HL-60 (cell line): ENCODE data around the gene CHID1.

Experiments used
- DNase-seq, 2 experiments: peaks; one replicate each; pipeline ENCODE4 v3.0.0-alpha.2; 2010 to 2020; ENCODE audit warnings: low read depth in 1 of 2, low spot score in 1 of 2
- H3K27ac ChIP-seq: fragments of 250-450 bp; sonication (Bioruptor Pico); replicated peaks from 2 replicates; pipeline ENCODE4 v1.5.1; 2020; ENCODE audit warnings: mild to moderate bottlenecking, moderate library complexity
- H3K27me3 ChIP-seq: fragments of 250-450 bp; sonication (Bioruptor Pico); 2 replicates; pipeline ENCODE4 v1.5.1; 2021; ENCODE audit warnings: mild to moderate bottlenecking, moderate library complexity; ENCODE audit not compliant: insufficient read depth, poor library complexity, severe bottlenecking
- H3K4me3 ChIP-seq: replicated peaks from 2 replicates; pipeline ENCODE4 v1.5.1; 2011; ENCODE audit warnings: mild to moderate bottlenecking, control low read depth, low read length; ENCODE audit not compliant: insufficient read depth
- GABPA ChIP-seq: IDR thresholded peaks from 2 replicates; pipeline ENCODE4 v1.6.1; 2012; ENCODE audit warnings: low read depth
- POLR2AphosphoS5 ChIP-seq: IDR thresholded peaks from 2 replicates; pipeline ENCODE4 v1.6.1; 2012; ENCODE audit warnings: low read depth
- SPI1 ChIP-seq: IDR thresholded peaks from 2 replicates; pipeline ENCODE4 v1.6.1; 2012; ENCODE audit warnings: low read depth, mild to moderate bottlenecking, borderline replicate concordance
- TF ChIP-seq, protein P1 (sequence below): IDR thresholded peaks from 2 replicates; pipeline ENCODE4 v1.6.1; 2012; ENCODE audit warnings: low read depth; ENCODE audit not compliant: insufficient replicate concordance
- TF ChIP-seq, protein P2 (sequence below): IDR thresholded peaks from one replicate; pipeline ENCODE4 v1.5.1; 2011; ENCODE audit warnings: low read length, control low read depth, inconsistent platforms; ENCODE audit not compliant: insufficient read depth

CHID1 gene

DNA sequence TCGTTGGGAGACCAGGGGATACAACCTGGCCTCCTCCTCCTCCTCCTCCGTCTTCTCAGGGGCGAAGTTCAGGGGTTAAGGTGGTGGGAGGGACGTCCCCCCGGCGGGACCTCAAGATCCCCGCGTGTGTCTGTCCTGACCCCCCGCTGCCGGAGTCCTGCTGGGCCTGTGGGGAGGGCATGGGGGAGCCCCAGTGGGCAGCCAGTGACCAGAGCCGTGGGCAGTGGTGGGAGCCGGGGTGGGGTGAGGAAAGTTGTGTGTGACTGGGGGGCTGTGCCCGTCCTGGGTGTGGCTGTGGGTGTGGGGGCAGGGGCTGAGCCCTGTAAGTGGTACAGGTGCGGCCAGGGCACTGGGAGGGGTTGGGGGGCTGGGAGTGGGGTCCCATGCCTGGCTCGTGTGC is 57.8 kb downstream of the CHID1 start:
- H3K27me3 ChIP-seq = peaks cover 11% of the 10 kb centered on the region
- DNase-seq = no peak
- TF ChIP-seq, protein P1, sequence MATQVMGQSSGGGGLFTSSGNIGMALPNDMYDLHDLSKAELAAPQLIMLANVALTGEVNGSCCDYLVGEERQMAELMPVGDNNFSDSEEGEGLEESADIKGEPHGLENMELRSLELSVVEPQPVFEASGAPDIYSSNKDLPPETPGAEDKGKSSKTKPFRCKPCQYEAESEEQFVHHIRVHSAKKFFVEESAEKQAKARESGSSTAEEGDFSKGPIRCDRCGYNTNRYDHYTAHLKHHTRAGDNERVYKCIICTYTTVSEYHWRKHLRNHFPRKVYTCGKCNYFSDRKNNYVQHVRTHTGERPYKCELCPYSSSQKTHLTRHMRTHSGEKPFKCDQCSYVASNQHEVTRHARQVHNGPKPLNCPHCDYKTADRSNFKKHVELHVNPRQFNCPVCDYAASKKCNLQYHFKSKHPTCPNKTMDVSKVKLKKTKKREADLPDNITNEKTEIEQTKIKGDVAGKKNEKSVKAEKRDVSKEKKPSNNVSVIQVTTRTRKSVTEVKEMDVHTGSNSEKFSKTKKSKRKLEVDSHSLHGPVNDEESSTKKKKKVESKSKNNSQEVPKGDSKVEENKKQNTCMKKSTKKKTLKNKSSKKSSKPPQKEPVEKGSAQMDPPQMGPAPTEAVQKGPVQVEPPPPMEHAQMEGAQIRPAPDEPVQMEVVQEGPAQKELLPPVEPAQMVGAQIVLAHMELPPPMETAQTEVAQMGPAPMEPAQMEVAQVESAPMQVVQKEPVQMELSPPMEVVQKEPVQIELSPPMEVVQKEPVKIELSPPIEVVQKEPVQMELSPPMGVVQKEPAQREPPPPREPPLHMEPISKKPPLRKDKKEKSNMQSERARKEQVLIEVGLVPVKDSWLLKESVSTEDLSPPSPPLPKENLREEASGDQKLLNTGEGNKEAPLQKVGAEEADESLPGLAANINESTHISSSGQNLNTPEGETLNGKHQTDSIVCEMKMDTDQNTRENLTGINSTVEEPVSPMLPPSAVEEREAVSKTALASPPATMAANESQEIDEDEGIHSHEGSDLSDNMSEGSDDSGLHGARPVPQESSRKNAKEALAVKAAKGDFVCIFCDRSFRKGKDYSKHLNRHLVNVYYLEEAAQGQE = no peak
- TF ChIP-seq POLR2AphosphoS5 = no peak
- TF ChIP-seq, protein P2, sequence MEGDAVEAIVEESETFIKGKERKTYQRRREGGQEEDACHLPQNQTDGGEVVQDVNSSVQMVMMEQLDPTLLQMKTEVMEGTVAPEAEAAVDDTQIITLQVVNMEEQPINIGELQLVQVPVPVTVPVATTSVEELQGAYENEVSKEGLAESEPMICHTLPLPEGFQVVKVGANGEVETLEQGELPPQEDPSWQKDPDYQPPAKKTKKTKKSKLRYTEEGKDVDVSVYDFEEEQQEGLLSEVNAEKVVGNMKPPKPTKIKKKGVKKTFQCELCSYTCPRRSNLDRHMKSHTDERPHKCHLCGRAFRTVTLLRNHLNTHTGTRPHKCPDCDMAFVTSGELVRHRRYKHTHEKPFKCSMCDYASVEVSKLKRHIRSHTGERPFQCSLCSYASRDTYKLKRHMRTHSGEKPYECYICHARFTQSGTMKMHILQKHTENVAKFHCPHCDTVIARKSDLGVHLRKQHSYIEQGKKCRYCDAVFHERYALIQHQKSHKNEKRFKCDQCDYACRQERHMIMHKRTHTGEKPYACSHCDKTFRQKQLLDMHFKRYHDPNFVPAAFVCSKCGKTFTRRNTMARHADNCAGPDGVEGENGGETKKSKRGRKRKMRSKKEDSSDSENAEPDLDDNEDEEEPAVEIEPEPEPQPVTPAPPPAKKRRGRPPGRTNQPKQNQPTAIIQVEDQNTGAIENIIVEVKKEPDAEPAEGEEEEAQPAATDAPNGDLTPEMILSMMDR = no peak
- no peak overlapping the region for H3K4me3 ChIP-seq
- H3K27ac ChIP-seq = no peak overlapping the region

DNA sequence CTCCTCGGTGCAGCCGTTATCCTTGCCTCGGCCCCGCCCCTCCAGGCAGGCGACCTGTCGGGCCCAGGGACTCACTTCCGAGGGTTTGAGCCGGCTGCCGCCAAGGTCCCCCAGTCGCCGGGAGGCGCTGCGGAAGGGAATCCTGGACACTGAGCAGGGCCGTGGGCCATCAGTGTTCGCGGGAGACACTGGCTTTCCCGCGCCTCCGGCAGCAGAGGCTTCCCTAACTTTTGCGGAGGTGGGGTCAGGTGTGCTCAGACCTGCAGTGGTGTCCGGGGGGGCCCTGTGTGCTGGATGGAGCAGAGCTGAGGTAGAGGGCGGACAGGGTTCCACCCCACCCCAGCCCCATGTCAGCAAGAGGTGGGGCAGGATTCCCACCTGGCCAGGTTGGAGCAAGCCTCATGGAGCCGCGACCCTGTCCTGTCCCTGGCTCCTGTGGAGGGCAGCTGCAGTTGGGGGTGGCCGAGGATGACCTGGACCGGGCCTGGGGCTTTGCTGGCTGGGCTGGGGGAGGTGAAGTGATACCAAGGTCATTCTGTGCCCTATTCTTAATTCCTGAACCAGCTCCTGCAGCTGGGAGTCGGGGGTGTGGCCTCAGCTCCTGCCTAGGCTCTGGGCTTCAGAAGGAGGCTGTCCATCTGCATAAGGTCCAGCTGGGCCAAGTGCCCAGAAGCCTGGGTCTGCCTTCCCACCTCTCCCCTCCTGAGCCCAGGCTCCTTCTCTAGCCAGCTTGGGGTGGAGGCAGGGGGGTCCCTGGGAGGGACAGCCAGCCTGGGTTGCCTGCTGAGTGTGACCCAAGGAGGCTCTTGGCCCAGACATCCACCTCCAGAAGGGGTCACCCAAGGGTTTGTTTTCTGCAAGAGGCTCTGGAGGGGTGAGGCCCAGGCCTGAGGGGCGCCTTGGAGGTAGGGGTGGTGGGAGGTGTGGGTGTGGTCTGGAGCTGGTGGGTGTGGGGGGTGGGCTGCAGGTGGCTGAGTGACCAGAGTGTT is 59.5 kb downstream of the CHID1 start:
- H3K27ac ChIP-seq = no peak overlapping the region
- TF ChIP-seq GABPA (no peak), POLR2AphosphoS5 (no peak), SPI1 (no peak)
- TF ChIP-seq, protein P1 = no peak
- TF ChIP-seq, protein P2 = no peak
- peaks cover 11% of the 10 kb centered on the region for H3K27me3 ChIP-seq
- no peak for DNase-seq
- no peak overlapping the region for H3K4me3 ChIP-seq

DNA sequence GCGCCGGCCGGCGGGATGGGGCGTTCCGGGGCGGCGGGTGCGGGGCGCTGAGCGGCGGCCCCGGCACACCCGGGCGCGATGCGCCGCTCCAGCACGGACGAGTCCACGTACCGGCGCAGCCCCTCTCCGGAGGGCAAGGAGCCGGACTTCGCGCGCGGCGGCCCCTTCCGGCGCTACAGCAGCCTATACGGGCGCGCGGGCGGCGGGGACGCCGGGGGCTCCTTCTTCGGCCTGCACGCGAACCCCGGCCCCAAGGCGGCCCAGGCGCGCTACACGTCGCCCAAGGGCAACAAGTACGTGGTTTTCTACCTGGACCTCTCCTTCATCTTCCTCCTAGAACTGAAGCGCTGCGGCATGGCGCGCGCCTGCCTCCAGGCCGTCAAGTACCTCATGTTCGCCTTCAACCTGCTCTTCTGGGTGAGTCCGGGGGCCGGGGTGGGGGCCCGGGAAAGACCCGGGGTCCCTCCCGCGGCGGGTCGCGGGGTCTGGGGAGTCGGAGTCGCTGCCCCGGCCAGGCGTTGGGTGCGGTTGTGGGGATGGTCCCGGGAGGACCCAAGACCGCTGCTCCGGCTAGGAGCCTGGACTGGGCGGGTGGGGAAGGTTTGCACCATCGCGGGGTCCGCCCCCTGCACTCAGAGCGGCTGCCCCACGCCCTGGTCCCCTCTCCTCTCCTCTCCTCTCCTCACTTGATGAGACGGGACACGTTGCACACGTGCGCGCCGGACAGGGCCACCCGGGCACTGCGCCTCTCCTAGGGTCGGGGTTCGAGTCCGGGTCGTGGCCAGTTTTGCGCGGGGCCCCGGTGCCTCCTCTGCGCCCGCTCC is 60.4 kb downstream of the CHID1 start:
- no peak for DNase-seq
- H3K27me3 ChIP-seq = peaks cover 11% of the 10 kb centered on the region

More for the DNA sequence above, 60.4 kb downstream of the CHID1 start:
- Histone ChIP-seq H3K4me3 (no peak overlapping the region), H3K27ac (no peak overlapping the region)
- no peak for TF ChIP-seq SPI1
- TF ChIP-seq GABPA = no peak
- TF ChIP-seq, protein P2 = no peak
